GM19397 (cell line): ENCODE data around the gene INO80D.
"Not testable (repeated sequence)": the region's sequence is repeated elsewhere in the genome, so short reads cannot be mapped to it uniquely, and the experiment has no call there.

Experiments used
- ATAC-seq: cut with Tn5 transposase; IDR thresholded peaks from one replicate; pipeline ENCODE4 v1.9.1; 2021; ENCODE audit warnings: mild to moderate bottlenecking, moderate library complexity; ENCODE audit not compliant: unreplicated experiment

The INO80D gene

DNA sequence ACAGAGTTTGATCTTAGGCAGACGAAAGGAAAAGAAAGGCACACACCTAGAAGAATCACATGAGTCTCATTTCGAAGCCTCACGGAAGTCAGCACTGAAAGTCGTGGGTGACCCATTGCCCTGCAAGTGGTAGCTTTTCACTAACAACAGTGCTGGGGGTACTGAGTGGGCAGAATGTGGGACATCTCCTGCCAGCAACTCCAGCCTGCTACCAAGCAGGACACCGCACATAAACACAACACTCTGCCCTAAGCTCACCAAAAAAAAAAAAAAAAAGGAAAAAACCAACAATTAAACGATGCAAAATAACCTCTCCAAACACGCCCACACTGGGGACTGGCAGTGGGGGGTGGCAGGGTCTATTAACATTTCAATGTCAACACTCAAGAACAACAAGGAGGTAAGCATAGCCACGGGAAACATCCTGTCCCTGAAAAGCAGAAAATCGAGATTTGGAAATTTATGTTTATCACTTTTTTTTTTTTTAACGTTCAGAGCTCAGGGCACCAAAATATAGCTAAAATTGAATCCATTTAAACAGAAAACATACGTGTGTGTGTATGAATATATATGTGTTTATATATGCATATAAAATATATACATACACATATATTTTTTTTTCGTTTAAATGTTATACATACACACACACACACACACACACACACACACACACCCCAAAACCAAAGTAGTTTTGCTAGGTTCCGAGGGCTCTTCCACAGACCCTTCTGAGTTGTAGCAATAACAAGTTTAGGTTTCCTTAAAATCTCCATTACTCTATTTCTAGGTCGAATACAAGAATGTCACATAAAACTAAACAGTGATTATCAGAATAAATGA lies 2.2 kb downstream of the INO80D start:
- ATAC-seq: no peak

GRCh38 chr2:206082298-206082843 lies 3.6 kb downstream of the INO80D start:
- no peak for ATAC-seq

DNA sequence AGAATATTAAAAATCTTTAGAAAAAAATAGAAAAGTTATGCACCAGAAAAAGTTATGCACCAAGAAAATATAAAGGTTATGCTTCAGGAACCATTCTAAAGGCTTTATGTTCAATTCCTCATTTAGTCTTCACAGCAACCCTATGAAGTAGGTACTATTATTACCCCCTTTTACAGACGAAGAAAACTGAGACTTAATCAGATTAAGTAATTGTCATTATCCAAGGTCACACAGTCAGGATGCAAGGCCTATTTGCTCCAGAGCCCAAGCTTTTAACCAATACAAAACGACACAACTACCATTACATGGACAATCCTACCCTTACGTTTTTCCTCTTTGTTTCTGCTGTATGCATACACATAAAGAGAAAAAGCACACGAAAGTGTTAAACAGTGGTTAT lies 5.0 kb downstream of the INO80D start:
- no peak for ATAC-seq

- ATAC-seq: no peak
These were observed 6.1 kb downstream of the INO80D start for GRCh38 chr2:206079699-206080465.

DNA sequence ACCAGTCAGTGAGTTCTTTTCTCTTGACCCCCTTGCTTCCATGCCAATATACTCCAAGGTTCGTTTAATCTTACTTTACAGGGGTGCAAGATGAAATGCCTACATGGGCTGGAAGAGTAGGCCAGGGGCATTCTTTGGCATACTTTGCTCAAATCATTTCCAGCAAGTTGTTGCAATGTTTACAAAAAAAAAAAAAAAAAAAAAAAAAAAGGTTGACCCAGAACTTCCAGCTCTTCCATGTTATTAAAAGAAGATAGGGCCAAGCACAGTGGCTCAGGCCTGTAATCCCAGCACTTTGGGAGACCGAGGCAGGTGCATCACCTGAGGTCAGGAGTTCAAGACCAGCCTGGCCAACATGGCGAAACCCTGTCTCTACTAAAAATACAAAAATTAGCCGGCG lies 8.1 kb downstream of the INO80D start:
- ATAC-seq: not testable (repeated sequence)

- no peak for ATAC-seq
These were observed 10.9 kb downstream of the INO80D start for GRCh38 chr2:206075113-206075512.

GRCh38 chr2:206071807-206072206 lies 14.2 kb downstream of the INO80D start:
- no peak for ATAC-seq

- no peak for ATAC-seq
These were observed 16.6 kb downstream of the INO80D start for GRCh38 chr2:206069417-206069816.

- no peak for ATAC-seq
These were observed 17.8 kb downstream of the INO80D start for GRCh38 chr2:206068207-206068606.

- no peak for ATAC-seq
These were observed 21.9 kb downstream of the INO80D start for GRCh38 chr2:206064077-206064476.

- ATAC-seq: no peak
These were observed 22.3 kb downstream of the INO80D start for GRCh38 chr2:206063635-206064034.

DNA sequence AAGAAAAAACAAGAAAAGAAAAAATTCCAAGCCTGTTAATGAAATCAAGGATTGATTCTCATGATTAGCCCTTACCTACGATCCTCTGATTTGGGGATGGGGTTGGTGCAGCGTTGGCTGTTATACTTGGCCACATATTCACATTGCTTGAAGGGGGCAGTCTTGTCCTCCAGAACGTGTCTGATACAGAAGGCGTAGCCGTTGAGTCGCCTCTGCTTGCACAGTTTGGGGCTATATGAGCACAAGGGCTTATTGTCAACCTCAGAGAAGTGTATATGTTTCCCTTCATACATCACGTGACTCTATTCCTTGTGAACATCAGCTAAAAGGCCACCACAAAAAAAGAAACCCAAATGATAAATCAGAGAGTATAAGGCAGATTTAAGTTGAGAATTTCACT lies 23.2 kb downstream of the INO80D start:
- ATAC-seq: no peak

DNA sequence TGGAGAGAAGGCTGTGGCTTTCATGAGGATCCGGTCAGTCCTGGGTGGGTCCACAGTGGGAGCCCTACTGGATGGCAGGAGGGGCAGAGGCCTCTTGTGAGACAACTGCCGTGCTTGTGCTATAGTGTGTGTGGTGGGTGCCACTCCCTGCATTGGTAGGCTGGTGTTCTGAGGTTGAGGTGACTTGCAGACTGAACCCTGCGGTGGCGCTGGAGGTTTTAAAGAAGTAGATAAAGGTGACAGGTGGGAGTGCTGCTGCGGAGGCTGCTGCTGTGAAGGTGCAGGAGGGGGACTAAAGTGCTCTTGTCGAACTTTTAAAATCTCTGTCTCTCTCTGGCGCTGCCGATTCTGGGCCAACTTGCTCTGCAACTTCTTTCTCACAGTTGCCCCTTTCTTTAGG lies 29.7 kb downstream of the INO80D start:
- no peak for ATAC-seq

DNA sequence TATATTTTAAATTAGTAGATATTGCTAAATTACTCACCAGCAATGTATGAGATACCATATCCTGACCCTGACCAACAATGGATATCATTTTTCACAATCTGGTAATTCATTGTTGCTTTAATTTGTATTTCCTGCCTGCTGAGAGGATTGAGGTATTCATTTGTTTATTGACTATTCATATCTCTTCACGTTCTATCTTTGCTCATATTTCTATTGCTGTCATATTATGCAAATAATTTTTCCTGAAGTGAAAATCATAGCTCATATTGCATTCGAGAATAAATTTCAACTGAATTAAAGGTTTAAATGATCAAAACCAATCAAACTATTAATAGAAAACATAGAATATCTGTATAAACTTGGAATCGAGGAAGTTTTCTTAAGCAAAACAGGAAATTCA lies 31.0 kb downstream of the INO80D start:
- no peak for ATAC-seq

GRCh38 chr2:206051912-206052311 lies 34.1 kb downstream of the INO80D start:
- ATAC-seq: no peak

- ATAC-seq: no peak
These were observed 36.6 kb downstream of the INO80D start for GRCh38 chr2:206049392-206049791.

GRCh38 chr2:206045251-206045650 lies 40.7 kb downstream of the INO80D start:
- no peak for ATAC-seq

DNA sequence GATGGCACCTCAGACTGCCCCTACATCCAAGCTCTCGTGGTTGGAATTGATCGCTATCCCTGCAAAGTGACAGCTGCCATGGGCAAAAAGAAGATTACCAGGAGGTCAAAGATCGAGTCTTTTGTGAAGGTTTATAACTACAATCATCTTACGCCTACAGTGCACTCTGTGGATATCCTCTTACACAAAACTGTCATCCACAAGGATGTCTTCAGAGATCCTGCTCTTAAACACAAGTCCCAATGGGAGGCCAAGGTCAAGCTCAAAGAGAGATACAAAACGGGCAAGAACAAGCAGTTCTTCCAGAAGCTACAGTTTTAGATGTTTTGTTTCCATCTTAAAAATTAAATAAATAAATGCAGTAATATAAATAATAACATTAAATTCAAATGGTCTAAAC lies 45.4 kb downstream of the INO80D start:
- ATAC-seq: no peak

DNA sequence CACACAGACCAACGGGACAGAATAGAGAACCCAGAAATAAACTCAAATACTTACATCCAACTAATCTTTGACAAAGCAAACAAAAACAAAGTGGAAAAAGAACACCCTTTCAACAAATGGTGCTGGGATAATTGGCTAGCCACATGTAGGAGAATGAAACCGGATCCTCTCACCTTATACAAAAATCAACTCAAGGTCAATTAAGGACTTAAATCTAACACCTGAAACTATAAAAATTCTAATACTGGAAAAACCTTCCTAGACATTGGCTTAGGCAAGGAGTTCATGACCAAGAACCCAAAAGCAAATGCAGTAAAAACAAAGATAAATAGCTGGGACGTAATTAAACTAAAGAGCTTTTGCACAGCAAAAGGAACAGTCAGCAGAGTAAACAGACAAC lies 50.6 kb downstream of the INO80D start:
- not testable (repeated sequence) for ATAC-seq

DNA sequence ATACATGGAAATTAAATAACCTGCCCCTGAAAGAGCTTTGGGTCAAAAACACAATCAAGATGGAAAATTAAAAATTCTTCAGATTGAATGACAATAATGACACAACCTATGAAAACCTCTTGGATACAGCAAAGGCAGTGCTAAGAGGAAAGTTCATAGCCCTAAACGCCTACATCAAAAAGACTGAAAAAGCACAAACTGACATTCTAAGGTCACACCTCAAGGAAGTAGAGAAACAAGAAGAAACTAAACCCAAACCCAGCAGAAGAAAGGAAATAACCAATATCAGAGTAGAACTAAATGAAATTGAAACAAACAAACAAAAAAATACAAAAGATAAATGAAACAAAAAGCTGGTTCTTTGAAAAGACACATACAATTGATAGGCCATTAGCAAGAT lies 52.5 kb downstream of the INO80D start:
- not testable (repeated sequence) for ATAC-seq

GRCh38 chr2:206031950-206032567 lies 53.9 kb downstream of the INO80D start:
- ATAC-seq: no peak
